PFSK-1 (cell line): ENCODE data around the gene TEX13C.

ENCODE experiments used
- POLR2AphosphoS5 ChIP-seq: IDR thresholded peaks from 2 replicates; pipeline ENCODE4 v1.6.1; 2012; ENCODE audit warnings: low read depth, mild to moderate bottlenecking, control low read depth, low read length, moderate library complexity
- SIN3A ChIP-seq: IDR thresholded peaks from 2 replicates; pipeline ENCODE4 v1.6.1; 2012; ENCODE audit warnings: mild to moderate bottlenecking, low read length, moderate library complexity, borderline replicate concordance; ENCODE audit not compliant: insufficient read depth
- TAF1 ChIP-seq: IDR thresholded peaks from 2 replicates; pipeline ENCODE4 v1.6.1; 2012; ENCODE audit warnings: low read length, control low read depth, borderline replicate concordance; ENCODE audit not compliant: insufficient read depth
- TF ChIP-seq, protein P1 (sequence below), 2 experiments: IDR thresholded peaks; 2 replicates each; pipeline versions ENCODE4 v1.6.1 to v1.8.0; 2011 to 2012; ENCODE audit warnings: low read depth in 2 of 2, low read length in 2 of 2, control low read depth in 1 of 2, inconsistent platforms in 1 of 2, mild to moderate bottlenecking in 1 of 2, moderate library complexity in 1 of 2; ENCODE audit not compliant: insufficient read depth in 1 of 2

DNA sequence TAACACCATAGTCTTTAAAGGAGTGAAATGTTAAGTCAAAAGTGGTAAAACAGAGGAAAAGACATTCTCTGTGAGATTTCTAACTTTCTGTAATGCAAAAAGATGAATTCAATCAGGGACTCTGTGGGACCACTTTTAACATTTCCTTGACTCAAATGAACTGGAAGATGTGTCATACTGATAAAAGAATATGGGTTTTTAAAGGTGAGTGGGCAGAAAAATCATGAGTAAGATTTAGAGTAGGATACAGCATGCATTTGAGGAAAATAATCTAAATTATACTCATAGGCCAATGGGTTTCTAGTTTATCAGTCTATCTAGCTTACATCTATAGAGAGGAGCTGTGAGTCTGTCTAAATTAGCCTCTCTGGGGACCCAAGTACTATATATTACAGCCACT, 11.0 kb upstream of the TEX13C start:
- TF ChIP-seq POLR2AphosphoS5 = no peak
- TF ChIP-seq, protein P1, sequence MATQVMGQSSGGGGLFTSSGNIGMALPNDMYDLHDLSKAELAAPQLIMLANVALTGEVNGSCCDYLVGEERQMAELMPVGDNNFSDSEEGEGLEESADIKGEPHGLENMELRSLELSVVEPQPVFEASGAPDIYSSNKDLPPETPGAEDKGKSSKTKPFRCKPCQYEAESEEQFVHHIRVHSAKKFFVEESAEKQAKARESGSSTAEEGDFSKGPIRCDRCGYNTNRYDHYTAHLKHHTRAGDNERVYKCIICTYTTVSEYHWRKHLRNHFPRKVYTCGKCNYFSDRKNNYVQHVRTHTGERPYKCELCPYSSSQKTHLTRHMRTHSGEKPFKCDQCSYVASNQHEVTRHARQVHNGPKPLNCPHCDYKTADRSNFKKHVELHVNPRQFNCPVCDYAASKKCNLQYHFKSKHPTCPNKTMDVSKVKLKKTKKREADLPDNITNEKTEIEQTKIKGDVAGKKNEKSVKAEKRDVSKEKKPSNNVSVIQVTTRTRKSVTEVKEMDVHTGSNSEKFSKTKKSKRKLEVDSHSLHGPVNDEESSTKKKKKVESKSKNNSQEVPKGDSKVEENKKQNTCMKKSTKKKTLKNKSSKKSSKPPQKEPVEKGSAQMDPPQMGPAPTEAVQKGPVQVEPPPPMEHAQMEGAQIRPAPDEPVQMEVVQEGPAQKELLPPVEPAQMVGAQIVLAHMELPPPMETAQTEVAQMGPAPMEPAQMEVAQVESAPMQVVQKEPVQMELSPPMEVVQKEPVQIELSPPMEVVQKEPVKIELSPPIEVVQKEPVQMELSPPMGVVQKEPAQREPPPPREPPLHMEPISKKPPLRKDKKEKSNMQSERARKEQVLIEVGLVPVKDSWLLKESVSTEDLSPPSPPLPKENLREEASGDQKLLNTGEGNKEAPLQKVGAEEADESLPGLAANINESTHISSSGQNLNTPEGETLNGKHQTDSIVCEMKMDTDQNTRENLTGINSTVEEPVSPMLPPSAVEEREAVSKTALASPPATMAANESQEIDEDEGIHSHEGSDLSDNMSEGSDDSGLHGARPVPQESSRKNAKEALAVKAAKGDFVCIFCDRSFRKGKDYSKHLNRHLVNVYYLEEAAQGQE (IDR thresholded peaks at IDR 0.05; ENCODE audit: insufficient read depth in 1 of 2, low read depth in 2 of 2, low read length in 2 of 2) = no peak
- TF ChIP-seq TAF1 = no peak
- no peak for TF ChIP-seq SIN3A
